HG03025 (cell line): ENCODE data around the gene WFDC10B.
"Not testable (repeated sequence)": the region's sequence is repeated elsewhere in the genome, so short reads cannot be mapped to it uniquely, and the experiment has no call there.

Experiments
- ATAC-seq: cut with Tn5 transposase; IDR thresholded peaks from one replicate; pipeline ENCODE4 v1.9.1; 2021; ENCODE audit warnings: mild to moderate bottlenecking, moderate library complexity; ENCODE audit not compliant: unreplicated experiment, low FRiP score

WFDC10B gene

DNA sequence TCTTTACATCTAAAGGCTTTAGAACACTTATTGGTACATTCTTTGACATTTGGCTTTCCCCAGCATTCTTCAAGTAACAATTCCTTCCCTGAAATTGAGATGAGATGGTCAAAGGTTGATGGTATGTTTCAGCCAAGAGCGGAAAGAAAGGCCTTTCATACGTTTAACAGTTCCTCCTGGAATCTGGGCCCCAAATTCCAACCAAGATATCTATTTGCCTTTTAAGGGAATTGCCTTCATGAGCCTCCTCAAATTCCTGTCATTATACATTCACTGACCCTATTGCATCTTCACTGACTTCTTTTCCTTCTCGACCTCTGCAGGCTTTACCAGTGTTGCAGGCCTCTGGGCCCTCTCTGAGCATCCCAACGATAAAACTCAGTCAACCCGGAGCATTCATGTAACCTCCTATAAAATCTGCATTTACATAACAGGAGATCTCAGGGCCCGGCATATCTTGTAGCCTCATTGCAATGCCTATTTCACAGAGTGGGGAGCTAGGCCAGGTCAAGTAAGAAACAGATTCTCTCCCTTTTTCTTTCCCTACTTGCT lies 55.4 kb downstream of the WFDC10B start:
- no peak for ATAC-seq

DNA sequence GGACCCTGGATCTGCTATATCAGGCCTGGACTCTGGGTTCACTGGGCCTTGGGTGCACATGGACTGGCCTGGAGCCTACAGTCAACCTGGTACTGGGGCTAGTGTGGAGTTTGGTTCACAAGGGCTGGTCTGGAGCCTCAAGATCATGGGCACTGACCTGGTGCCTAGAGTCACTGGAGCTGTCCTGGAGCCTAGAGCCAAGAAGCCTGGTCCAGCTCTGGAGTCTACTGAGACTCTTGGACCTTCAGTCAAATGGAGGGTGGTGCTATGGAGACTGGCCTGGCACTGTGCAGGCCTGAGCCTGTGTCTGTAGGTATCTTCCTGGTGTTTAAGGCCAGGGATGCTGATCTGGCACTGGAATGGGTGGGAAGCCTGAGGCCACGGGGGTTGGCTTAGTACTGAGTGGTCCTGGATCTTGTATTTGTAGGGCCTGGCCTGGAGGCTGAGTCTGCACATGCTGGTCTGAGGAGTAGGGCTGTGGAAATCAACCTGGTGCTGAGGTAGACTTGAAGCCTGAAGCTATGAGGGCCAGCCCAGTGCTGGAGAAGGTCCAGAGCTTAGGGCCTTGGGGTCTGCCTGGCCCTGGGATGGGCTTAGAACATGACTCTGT lies 57.3 kb downstream of the WFDC10B start:
- ATAC-seq = no peak

DNA sequence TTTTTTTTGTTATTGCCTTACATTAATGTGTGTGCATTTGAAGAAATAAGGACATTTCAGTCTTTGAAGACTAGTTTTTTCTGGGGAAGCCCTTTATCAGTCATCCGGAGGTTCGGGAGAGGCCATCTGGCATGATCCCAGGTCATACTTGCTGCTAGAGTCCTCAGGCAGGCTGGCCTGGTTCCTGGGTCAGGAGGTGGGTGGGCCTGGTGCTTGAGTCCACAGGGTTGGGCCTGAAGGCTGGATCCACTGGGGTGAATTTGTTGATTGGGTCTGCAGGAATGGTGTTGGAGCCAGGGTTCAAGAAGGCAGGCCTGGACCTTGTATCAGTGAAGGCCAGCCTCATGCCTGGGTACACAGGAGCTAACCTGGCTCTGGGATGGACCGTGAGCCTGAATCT lies 57.9 kb downstream of the WFDC10B start:
- no peak for ATAC-seq

DNA sequence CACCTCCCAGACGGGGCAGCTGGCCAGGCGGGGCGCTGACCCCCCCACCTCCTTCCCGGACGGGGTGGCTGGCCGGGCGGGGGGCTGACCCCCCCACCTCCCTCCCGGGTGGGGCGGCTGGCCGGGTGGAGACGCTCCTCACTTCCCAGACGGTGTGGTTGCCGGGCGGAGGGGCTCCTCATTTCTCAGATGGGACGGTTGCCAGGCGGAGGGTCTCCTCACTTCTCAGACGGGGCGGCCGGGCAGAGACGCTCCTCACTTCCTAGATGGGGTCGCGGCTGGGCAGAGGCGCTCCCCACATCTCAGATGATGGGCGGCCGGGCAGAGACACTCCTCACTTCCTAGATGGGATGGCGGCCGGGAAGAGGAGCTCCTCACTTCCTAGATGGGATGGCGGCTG lies 59.0 kb downstream of the WFDC10B start:
- not testable (repeated sequence) for ATAC-seq

DNA sequence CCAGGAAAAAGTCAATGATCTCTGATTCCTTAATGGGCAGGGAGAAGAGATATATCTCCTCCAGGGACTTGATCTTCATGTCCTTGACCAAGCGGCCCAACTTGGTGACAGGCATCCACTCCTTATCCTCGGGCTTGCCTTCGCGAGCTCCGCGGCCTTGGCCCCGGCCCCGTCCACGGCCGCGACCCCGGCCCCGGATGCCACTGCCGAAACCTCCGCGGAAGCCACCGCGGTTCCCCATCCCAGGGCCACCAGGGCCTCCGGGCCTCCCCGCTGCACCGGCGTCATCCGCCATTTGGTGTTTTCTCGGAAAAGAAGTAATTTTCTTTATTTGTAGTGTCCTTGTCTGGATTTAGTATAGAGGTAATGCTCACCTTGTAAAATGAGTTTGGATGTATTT lies 63.7 kb downstream of the WFDC10B start:
- ATAC-seq = not testable (repeated sequence)

DNA sequence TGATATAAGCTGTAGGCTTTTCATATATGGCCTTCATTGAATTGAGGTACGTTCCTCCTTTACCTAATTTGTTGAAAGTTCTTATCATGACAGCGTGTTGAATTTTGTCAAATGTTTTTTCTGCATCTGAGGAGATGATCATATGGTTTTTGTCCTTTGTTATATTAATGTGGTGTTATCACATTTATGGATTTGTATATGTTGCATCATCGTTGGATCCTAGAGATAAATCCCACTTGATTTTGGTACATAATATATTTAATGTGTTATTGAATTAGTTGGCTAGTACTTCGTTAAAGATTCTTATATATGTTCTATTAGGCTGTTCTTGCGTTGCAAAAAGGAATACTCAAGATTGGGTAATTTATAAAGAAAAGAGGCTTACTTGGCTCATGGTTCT lies 65.1 kb downstream of the WFDC10B start:
- no peak for ATAC-seq

DNA sequence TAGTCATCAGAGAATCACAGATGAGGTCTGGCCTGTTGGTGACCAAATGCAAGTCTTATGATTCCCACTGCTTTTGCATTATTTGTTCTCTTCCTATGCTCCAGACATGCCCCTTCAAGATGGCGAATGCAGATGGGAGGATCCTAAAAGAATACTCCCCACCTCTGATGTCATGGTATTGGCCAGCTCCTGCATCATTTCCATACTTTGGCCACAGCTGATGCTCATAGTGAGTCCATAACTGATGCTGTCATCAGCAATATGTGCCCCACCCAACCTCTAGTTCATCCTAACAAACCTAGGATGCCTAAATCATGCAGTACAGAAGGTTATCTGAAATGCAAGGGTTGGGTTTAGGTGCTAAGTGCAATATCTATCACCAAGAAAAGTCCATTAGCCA lies 68.3 kb downstream of the WFDC10B start:
- no peak for ATAC-seq
